HG02588 (cell line): ENCODE data around the gene MAP4K3.

Experiments
- ATAC-seq: cut with Tn5 transposase; IDR thresholded peaks from one replicate; pipeline ENCODE4 v1.9.1; 2021; ENCODE audit warnings: mild to moderate bottlenecking, moderate library complexity; ENCODE audit not compliant: unreplicated experiment

The MAP4K3 gene

DNA sequence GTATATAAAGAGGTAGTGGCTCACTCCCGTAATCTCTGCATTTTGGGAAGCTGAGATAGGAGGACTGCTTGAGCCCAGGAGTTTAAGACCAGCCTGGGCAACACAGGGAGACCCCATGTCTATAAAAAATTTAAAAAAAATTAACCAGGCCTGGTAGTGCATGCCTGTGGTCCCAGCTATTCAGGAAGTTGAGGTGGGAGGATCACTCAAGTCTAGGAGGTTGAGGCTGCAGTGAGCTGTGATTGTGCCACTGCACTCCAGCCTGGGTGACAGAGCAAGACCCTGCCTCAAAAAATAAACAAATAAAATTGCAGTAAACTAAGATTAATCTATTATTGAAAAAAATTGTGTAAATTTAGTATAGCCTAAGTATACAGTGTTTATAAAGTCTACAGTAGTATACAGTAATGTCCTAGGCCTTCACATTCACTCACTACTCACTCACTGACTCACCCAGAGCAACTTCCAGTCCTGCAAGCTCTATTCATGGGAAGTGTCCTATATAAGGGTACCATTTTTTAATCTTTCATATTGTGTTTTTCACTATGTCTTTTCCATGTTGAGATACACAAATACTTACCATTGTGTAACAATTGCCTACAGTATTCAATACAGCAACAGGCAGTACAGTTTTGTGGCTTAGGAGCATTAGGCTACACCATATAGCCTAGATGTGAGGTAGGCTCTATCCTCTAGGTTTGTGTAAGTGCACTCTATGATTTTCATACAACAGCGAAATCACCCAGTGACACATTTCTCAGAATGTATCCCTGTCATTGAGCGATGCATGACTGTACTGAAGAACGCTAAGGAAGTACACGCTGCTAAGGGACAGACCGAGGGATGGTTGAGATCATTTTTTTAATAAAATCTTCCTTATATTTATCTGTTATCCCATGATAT is 10.4 kb upstream of the MAP4K3 start:
- ATAC-seq = no peak

DNA sequence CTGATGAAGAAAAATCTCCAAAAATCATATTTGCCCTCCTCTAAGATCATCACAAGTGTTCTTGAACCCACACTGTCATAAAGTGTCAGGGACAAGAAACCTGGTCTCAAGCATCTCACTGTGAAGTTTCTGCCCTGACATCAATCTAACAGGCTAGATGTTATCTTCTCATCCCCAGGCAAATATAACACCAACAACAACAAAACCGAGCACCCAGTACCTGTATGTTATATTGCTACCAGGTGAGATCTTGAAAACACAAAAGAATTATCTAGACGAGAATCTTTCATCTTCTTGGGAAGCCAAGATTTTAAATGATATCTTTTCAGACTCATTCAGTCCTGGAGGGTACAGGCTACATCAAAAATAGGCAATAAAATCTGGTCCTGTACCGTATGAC is 8.8 kb upstream of the MAP4K3 start:
- ATAC-seq = no peak

DNA sequence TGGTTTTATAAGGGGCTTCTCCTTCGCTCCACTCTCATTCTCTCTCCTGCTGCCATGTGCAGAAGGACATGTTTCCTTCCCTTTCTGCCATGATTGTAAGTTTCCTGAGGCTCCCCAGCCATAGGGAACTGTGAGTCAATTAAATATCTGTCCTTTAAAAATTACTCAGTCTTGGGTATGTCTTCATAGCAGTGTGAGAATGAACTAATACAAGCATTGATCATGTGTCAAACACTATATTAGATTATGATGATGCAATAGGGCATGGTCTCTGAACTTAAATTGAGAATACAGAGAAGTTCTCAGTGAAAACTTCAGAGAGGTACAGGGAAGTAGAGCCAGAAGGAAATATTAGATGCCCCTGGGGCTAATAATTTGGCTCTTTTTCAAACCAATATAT is 5.9 kb upstream of the MAP4K3 start:
- no peak for ATAC-seq

DNA sequence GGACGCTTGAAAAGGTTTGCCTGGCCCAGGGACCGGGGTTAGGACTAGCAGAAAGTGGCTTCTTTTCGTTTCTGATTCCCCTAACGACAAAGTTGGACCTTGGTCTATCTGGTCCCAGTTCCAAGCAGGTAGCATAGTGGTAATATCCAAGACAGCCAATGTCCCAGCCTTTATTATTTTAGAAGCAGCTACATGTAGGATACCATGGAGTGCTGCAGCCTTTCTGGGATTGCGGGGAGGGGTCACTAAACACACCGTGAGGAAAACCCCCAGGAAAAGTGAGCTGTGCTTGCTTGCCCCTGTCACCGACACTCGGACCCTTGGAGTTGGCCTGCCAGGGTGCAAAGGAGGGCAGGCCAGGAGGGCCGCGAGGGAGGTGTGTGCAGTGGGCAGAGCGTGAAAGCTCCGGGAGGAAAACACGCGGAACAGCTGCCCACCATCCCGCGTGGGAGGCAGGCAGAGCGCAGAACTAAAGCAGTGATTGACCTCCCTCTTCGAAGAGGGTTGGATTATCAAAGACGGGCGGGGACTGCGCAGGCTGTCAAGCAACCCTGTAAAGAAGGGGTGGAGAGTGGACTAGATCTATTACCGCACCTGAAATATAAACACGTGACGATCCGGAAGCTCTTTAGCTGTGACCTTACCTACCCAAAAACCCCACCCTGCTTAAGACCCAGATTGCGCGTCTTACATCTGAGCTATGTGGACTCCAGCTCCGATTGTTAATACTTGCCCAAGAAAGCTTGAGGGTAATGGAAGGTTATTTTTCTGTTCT is 624 bp upstream of the MAP4K3 start:
- ATAC-seq = peak; percentile 34

DNA sequence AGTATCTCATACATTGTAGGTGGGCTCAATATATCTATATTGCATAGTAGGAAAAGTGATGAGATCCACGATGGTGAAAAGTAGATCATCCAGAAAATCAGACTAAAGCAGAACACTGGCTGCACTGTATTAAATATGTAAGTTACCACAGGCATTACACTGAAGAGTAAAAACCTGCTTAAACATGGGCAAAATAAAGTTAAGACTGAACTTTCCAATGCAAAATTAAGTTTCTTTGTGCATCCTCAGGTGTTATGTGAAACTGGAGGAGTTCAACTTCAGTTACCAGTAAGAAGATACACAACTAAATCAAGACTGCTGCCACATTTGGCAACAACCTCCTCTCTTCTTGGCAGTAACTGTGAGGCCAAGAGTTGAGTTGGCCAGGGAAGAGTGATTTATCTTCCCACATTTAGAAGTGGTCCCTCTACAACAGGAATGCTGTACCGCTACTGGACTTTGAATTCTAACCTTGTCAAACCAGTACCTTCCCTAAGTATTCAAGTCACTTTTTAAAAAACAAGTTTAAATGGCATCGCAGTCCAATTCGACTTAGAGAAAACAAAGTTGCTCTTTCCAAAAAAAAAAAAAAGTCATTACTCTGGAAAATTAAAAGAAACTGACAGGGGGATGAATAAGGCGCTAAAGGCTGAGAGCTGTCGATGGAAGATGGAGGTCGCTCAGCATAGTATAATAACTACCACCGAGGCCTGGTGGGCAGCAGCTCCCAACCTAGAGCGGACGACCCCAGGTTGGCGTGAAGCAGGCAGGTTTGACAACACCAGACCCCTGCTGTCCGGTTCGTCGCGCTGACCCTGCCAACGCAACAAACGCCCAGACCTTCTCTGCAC is 1.1 kb downstream of the MAP4K3 start:
- ATAC-seq = no peak

DNA sequence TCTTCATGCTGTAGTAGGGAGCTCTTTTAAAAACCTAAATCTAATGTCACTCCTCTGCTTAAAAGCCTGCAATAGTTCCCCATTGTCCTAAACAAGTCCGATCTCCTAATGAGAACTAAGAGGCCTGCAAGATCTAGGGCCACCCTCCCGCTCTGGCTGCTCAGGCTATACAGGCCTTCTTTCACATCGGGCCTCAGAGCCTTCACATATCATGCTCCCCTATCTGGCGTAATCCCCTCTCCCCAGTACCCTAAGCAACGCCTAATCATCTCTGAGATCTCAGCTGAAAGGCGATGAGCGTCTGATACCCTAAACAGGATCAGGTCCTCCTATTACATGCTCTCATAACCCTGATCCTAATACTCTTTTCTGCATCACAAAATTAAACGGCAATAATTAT is 1.9 kb downstream of the MAP4K3 start:
- ATAC-seq = no peak

DNA sequence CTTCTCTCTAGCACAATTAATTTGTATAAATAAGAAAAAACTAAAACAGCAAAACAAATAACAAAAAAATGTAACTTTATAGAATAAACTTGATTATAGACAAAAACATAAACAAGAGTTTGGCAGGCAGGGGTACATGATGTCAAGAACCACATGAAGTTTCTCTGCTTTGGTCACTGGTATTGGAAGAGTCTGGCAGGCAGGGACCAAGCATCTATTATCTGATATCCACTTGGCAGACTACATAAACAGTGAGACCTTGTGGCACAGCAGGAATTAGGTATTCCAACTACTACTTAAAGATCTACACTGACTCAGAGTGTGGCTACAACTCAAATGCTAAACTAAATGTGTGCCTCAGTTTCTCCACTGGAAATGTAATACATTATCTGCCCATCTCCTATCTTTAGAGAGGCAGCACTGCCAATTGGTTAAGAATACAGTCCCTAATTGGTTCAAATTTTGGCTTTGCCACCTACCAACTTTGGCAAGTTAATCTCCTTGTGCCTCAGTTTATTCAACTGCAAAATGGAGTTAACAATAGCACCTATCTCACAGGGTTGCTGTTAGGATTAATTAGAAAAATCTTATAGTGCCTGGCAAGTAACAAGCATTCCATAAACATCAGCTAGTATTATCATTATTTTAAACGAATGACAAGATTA is 2.7 kb downstream of the MAP4K3 start:
- no peak for ATAC-seq

DNA sequence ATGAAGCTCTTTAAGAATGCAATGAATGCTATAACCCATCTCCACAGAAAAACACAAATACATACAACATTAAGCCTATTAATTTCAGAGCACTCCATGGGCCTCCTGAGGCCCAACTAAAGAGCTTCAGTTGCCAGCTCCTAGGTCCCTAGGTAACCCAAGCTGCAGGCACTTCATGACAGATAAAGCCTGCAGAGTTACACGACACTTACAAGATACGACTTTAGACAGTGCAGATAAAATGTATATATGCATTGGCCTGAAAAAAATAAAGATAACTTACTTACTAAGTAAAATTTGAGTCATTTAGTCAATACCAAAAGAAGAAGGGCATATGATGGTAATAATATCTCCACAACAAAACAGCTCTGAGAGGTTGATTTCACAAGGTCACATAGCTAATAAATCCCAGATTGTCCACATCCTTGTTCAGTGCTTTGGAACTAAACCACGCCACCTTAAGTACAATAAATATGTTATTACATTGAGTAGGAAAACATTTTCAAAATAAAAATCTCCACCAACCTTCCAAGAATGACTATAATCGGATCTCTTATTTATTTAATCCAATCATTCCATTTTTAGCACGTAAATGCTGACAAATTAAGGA is 3.4 kb downstream of the MAP4K3 start:
- no peak for ATAC-seq

DNA sequence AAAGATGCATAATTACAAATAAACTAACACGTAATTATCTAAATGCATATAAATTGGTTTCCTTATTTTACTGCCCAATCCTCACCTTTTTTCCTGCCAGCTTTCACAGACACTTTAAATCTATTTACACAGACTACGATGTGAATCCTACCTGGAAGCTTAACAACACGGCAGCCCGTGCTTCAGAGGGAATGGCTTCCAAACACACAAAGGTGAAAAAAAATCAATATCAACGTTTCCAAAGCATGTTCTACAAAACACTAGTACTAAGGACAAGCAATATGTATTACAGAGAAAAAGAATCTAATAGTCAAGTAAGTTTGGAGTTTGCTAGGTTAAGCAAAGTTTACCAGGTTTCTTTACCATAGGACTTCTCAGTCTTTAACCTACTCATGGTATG is 4.4 kb downstream of the MAP4K3 start:
- no peak for ATAC-seq

DNA sequence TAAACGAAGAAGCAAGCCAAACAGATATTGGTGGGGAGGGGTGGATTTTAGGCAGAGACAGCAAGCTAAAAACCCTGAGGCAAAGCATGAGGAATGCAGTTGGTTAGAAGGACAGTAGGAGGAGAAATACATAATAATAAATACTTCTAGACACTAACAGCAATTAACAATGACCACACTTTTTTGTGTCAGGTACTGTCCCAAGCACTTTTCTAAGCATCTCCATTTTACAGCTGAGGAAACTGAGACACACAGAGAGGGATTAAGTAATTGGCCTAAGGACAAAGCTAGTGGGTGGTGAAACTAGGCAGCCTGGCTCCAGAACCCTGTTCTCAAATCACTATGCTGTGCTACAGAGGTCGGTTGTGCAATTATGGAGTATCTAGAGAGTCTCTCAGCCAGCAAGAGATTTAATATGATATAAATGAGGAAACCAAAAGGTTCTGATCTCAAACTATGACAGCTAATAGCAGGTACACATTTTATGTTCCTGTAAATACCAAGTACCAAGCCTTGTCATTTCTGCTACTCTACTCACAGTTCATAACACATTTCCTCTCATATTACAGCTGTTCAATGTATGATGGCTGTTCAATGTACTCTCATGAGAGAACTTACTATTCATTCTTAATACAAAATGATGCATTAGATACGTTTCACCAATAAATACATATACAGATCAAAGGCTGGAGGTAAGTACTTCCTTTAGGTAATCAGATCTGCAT is 5.3 kb downstream of the MAP4K3 start:
- ATAC-seq = no peak

DNA sequence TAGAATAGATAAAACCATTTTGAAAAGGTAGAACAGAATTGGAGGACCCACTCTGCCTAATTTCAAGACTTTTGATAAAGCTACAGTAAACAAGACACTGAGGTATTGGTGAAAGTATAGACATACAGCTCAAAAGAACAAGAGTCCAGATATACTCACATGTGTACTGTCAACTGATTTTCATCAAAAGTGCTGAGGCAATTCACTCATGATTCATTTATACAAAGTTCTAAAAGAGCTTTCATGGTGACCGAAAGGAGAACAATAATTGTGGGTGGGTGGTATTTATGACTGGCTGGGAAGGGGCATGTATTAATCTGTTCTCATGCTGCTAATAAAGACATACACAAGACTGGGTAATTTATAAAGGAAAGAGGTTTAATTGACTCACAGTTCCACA is 7.3 kb downstream of the MAP4K3 start:
- ATAC-seq = no peak

DNA sequence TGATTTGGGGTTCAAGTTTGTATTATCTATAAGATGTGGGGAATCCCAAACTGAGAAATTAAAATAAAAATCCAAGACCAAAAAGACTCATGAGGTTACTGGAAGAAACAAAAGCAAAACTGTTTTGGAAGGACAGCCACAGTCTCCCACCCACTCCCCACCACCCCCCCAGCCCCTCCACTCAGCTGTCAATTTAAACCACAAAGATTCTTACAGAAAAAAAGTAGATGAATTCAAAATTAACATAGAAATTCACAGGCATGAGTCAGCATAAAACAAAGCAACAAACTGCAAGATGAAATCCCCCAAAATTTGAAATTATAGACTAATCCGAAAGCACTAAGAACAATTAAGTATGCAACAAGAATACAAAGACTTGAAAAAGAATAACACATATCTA is 12.1 kb downstream of the MAP4K3 start:
- ATAC-seq = no peak

DNA sequence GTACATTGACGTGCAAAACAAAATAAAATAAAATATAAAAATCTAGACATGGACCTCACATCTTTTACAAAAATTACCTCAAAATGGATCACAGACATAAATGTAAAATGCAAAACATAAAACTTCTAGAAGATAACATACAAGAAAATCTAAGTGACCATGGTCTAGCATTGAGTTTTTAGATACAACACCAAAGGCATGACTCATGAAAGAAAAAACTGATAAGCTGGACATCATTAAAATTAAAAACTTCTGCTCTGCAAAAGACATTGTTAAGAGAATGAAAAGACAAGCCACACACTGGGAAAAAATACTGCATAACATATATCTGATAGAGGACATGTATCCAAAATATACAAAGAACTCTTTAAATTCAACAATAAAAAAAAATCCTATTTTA is 14.4 kb downstream of the MAP4K3 start:
- no peak for ATAC-seq

DNA sequence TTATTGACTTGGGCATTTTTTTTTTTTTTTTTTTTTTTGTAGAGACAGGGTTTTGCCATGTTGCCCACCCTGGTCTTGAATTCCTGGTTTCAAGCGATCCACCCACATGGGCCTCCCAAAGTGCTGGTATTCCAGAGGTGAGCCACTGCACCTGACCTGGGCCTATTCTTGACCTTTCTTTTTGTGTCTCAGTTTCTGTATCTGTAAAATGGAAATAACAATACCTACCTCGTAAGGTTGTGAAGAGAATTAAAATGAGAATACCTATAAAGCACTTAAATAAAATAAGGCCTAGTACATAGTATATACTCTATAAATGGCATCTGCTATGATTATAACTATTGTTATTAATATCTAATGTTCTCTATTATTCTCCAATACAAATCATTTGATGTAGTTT is 15.7 kb downstream of the MAP4K3 start:
- ATAC-seq = no peak

DNA sequence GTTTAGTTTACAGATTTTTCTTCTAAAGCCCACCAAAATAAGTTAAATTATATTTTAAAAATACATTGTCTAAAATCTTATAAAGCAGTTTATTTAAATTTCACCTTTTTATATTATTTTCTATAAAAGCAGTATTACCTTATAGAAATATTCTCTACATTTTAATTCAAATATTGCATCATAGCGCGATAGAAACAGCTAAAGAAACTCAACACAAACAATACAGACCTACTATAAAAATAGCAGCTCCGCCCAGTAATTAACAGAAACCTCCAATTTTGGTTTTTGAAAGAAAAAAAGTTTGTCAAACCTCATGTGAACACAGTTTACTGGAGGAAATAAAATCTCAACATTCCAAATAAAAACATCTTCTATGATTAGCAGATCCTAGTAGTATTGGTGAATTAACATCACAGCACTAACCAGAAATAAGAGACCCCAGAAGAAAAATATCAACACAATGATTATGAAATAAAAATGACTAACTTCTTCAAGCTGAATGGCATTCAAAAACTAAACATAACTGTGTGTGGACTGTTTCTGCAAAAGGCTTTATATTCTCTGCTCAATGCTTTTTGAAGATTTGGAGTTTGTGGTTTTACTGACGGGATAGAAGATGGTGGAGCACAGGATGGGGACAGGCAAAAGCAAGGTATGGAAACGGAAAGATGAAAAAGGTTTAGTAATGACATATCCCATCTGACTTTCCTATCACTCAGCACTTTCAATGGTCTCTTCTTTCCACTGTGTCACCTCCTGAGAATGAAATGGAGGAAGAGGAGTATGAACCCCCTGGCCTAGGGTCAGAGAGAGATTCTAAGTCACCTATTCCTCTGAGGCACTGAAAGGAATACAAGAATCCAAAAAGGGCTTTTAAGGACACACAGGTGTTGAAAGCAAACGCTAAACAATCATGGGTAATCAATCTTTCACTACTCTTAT is 17.5 kb downstream of the MAP4K3 start:
- ATAC-seq = no peak

DNA sequence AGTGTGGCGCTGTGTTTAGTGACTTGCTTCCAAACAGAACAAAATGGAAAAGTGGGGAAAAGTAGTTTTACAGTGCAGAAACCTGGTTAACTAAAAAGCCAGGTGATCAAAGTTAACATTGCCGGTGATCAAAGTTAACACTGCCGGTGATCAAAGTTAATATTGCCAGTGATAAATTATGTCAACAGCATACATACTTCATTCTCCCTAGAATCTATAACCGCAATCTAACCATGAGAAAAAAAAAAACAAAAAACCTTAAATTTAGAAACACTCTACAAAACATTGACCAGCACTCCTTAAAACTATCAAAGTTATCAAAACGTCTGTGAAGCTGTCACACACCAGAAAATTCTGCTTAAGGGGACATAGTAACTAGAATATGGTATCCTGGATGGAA is 18.6 kb downstream of the MAP4K3 start:
- ATAC-seq = no peak

DNA sequence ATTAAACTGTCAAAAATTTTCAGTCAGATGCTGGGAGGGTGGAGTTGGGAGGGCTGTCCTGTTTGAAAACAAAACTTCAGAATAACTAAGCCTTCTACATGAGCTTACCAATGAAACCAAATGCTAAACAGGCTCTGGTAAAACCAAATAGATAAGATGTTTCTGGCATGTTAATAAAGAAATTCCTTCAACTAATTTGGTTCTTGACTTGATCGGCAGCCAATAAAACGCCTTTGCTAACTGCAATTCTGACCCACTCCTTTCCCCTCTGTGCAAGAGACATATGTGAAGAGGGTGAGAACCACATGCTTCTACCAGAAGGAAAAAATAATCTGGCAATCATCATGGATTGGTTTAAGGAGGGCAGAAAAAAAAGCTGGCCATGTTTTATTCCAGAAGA is 20.9 kb downstream of the MAP4K3 start:
- ATAC-seq = no peak

DNA sequence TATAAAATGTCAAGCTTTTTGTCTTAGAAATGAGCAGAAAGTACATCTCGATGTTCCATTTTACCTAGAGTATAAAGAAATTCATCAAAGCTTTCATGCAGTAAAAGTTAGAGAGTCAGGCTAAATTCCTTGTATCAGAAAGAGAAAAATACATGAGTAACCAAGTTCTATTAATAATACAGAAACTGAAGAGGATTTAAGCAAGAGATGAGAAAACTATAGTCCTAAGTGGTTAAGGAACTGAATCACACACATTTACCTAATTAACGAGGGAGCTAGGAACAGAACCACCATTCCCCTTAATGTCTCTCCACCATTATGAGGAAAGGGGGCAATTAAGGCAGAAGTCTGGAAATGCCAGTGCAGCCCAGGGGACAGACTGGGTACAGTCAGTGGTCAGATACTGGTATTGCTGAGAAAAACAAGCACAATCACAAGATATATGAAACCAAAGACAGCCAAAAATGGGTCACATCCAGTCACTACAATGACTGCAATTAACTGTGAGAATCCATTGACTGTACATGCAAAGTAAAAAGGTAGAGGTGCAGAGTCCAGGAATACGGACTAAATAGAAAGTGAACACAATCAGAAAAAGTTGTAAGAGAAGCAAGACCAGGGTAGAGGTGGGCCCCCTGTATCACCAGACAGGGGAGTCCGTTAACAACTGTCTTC is 23.9 kb downstream of the MAP4K3 start:
- no peak for ATAC-seq
